Cardiac muscle cell (in vitro differentiated cells and primary cell): ENCODE measurements around the gene CGB2. TPM values are rescaled to one million over a fixed set of nuclear protein-coding genes. Genes with fewer than 3 reads are reported as not detected.
"Not testable (repeated sequence)": the region's sequence is repeated elsewhere in the genome, so short reads cannot be mapped to it uniquely, and the experiment has no call there.

Experiments
- DNase-seq, 2 donors: peaks; one replicate each; pipeline versions ENCODE4 v3.0.0 to v3.0.0-alpha.2; 2010 to 2017; ENCODE audit warnings: low read depth in 1 of 2, low spot score in 1 of 2
- H3K27ac ChIP-seq: fragments of 200-600 bp; sonication (generic); 2 replicates; pipeline ENCODE4 v1.5.1; 2016
- H3K27me3 ChIP-seq: fragments of 200-600 bp; sonication (generic); 2 replicates; pipeline ENCODE4 v1.6.0; 2016; ENCODE audit warnings: control low read depth
- H3K36me3 ChIP-seq: fragments of 200-600 bp; sonication (generic); 2 replicates; pipeline ENCODE4 v1.5.1; 2016; ENCODE audit warnings: control low read depth
- H3K4me1 ChIP-seq: fragments of 200-600 bp; sonication (generic); 2 replicates; pipeline ENCODE4 v1.8.1; 2017; ENCODE audit warnings: low read depth, mild to moderate bottlenecking, mixed run types
- H3K4me3 ChIP-seq: fragments of 200-600 bp; sonication (generic); 2 replicates; pipeline ENCODE4 v1.5.1; 2016; ENCODE audit warnings: mild to moderate bottlenecking
- H3K9me3 ChIP-seq: fragments of 200-600 bp; sonication (generic); 2 replicates; pipeline ENCODE4 v1.5.1; 2017; ENCODE audit warnings: low read depth, mild to moderate bottlenecking, control low read depth
- polyA plus RNA-seq: library from polyadenylated mRNA; unstranded; fragments of >200 nt; fragmentation: Nextera tagmentation; extraction: Ambion mirVana; gene quantifications from 2 replicates; pipeline ENCODE4 v1.2.1, GENCODE V29; 2016
- total RNA-seq: library from RNA; depleted of rRNA; stranded (reverse); fragments of >200 nt; gene quantifications from 2 replicates; pipeline ENCODE4 v1.2.3, GENCODE V29; 2016
- TF ChIP-seq, protein P1 (sequence below): IDR thresholded peaks from 2 replicates; pipeline ENCODE4 v1.5.1; 2012; ENCODE audit warnings: low read depth, mild to moderate bottlenecking, low read length

CGB2 gene
- total and polyA plus RNA-seq, 2 experiments from 2014 or later, result not detected

- Histone ChIP-seq H3K4me1 (peaks cover 4% of the 10 kb centered on the region), H3K27me3 (no peaks in the 10 kb centered on the region), H3K27ac (no peak overlapping the region), H3K36me3 (no peaks in the 10 kb centered on the region), H3K9me3 (no peaks in the 10 kb centered on the region), H3K4me3 (peak overlapping the region; percentile 49)
- TF ChIP-seq, protein P1, sequence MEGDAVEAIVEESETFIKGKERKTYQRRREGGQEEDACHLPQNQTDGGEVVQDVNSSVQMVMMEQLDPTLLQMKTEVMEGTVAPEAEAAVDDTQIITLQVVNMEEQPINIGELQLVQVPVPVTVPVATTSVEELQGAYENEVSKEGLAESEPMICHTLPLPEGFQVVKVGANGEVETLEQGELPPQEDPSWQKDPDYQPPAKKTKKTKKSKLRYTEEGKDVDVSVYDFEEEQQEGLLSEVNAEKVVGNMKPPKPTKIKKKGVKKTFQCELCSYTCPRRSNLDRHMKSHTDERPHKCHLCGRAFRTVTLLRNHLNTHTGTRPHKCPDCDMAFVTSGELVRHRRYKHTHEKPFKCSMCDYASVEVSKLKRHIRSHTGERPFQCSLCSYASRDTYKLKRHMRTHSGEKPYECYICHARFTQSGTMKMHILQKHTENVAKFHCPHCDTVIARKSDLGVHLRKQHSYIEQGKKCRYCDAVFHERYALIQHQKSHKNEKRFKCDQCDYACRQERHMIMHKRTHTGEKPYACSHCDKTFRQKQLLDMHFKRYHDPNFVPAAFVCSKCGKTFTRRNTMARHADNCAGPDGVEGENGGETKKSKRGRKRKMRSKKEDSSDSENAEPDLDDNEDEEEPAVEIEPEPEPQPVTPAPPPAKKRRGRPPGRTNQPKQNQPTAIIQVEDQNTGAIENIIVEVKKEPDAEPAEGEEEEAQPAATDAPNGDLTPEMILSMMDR, result peak; percentile 31
- DNase-seq, result peak; percentile 47 to 69
Observed at GRCh38 chr19:49056101-49056901, 24.6 kb downstream of the CGB2 start.

DNA sequence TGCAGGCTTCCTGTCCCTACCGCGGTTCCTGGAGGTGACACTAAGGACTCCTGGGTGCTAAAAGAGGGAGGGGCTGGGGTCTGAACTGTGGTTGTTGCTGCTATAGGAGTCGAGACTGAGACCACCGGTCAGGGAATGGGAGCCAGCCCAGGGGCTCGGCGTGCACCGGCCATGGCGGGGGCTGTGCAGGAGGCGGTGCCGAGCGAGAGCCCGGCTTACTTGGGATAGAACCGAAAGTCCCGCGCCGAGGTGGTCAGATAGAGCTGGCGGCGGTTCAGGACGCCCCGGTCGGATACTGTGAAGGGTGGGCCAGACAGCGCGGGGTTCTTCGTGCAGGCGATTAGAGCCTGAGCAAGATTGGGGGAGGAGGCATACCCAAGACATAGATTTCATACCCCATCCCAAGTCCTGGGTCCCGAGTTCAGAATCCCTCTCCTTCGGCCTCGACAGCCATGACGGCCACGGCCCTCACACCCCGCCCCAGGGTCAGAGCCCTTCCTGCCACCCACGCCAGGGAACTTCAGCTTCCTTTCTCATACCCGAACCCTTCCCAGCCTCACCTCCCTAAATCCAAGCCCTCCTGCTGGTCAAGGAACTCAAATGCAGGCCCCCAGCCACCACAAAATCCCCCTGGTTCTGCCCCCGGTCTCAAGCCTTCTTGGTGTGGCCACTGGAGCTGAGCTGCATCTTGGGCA, 25.4 kb downstream of the CGB2 start:
- H3K27me3 ChIP-seq, H3K9me3 ChIP-seq, H3K27ac ChIP-seq, H3K36me3 ChIP-seq, H3K4me1 ChIP-seq, DNase-seq: not testable (repeated sequence)
- peak overlapping the region; percentile 49 for H3K4me3 ChIP-seq

GRCh38 chr19:49057636-49058234, 26.0 kb downstream of the CGB2 start, which contains the start of gene CGB7:
TSS of gene CGB7 (minus strand) at chr19:49057749. CDS start at chr19:49055375, 2,374 bp downstream.
- H3K4me1 ChIP-seq, result peaks cover 4% of the 10 kb centered on the region
- no peaks in the 10 kb centered on the region for H3K36me3 ChIP-seq
- no peaks in the 10 kb centered on the region for H3K9me3 ChIP-seq
- H3K27me3 ChIP-seq, result no peaks in the 10 kb centered on the region
- no peak within 1 kb of the TSS for H3K27ac ChIP-seq
- peak within 1 kb of the TSS; percentile 49 for H3K4me3 ChIP-seq
- TF ChIP-seq, protein P1, result no peak
- DNase-seq, result peak; percentile 59 to 77

DNA sequence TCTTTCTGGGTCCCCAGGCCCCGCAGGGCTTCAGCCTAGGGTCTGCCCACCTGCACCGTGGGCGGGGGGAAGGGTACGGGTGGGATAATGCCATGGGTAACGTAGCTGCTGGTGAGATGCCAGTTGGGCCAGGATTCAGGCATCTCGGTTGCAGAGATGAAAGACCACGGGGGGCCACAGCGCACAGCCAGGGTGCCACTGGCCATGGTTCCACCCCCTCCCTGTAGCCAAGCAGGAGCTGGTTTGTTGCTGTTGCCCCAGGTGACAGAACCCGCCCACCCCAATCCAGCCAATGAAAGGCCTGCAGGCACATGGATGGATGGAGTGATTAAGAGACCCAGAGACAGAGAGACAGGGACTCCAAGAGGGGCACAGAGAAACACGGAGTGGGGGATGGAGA, 26.9 kb downstream of the CGB2 start:
- no peak overlapping the region for H3K27ac ChIP-seq
- H3K36me3 ChIP-seq, result no peaks in the 10 kb centered on the region
- no peak overlapping the region for H3K4me3 ChIP-seq
- peaks cover 11% of the 10 kb centered on the region for H3K4me1 ChIP-seq
- no peaks in the 10 kb centered on the region for H3K27me3 ChIP-seq
- H3K9me3 ChIP-seq, result no peaks in the 10 kb centered on the region
- DNase-seq, result peak; percentile 32 to 33
- TF ChIP-seq, protein P1, result no peak

- Histone ChIP-seq H3K4me1 (peaks cover 14% of the 10 kb centered on the region), H3K27me3 (no peaks in the 10 kb centered on the region), H3K27ac (no peak overlapping the region), H3K36me3 (no peaks in the 10 kb centered on the region), H3K4me3 (no peak overlapping the region), H3K9me3 (no peaks in the 10 kb centered on the region)
- DNase-seq, result no peak
- TF ChIP-seq, protein P1, result no peak
Observed at GRCh38 chr19:49059053-49059452, 27.4 kb downstream of the CGB2 start.
